Hepatocyte (in vitro differentiated cells): ENCODE measurements around the gene PEX7.

Source experiments
- EZH2 ChIP-seq: fragments of 200-600 bp; sonication (generic); IDR thresholded peaks from 2 replicates; pipeline ENCODE4 v1.6.1; 2016; ENCODE audit warnings: antibody characterized with exemption, mild to moderate bottlenecking, borderline replicate concordance
- EZH2phosphoT487 ChIP-seq: fragments of 200-600 bp; sonication (generic); IDR thresholded peaks from one replicate; pipeline ENCODE4 v1.6.1; 2018; ENCODE audit warnings: antibody characterized with exemption, mild to moderate bottlenecking, low read depth, moderate library complexity; ENCODE audit not compliant: unreplicated experiment, severe bottlenecking
- TF ChIP-seq, protein P1 (sequence below): fragments of 200-600 bp; sonication (generic); IDR thresholded peaks from 2 replicates; pipeline ENCODE4 v1.5.1; 2016; ENCODE audit warnings: antibody characterized with exemption, mild to moderate bottlenecking; ENCODE audit not compliant: poor library complexity

GRCh38 chr6:136775548-136775947, 46.8 kb upstream of the PEX7 start:
- TF ChIP-seq, protein P1, sequence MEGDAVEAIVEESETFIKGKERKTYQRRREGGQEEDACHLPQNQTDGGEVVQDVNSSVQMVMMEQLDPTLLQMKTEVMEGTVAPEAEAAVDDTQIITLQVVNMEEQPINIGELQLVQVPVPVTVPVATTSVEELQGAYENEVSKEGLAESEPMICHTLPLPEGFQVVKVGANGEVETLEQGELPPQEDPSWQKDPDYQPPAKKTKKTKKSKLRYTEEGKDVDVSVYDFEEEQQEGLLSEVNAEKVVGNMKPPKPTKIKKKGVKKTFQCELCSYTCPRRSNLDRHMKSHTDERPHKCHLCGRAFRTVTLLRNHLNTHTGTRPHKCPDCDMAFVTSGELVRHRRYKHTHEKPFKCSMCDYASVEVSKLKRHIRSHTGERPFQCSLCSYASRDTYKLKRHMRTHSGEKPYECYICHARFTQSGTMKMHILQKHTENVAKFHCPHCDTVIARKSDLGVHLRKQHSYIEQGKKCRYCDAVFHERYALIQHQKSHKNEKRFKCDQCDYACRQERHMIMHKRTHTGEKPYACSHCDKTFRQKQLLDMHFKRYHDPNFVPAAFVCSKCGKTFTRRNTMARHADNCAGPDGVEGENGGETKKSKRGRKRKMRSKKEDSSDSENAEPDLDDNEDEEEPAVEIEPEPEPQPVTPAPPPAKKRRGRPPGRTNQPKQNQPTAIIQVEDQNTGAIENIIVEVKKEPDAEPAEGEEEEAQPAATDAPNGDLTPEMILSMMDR, result no peak
- TF ChIP-seq EZH2 (no peak), EZH2phosphoT487 (no peak)
